Measurements from ENCODE around the gene TRPV6. TPM values are rescaled to one million over a fixed set of nuclear protein-coding genes. Genes with fewer than 3 reads are reported as not detected.
A peak's percentile ranks its signal among the peaks of the same experiment; 100 is the strongest.

TRPV6 gene
- total RNA-seq, 1 experiment from 2014 or later, result not detected

GRCh38 chr7:142853739-142854371 lies 31.7 kb downstream of the TRPV6 start:
- peak; percentile 67 for DNase-seq (ENCODE audit: low spot score)
- intact Hi-C loops (cut with micrococcal nuclease; ENCODE audit: unreplicated experiment), result loop anchor here (1.0 to 2.0 kb wide), 3 partner anchors 149 to 361 kb away; no protein-coding TSS in a partner anchor

DNA sequence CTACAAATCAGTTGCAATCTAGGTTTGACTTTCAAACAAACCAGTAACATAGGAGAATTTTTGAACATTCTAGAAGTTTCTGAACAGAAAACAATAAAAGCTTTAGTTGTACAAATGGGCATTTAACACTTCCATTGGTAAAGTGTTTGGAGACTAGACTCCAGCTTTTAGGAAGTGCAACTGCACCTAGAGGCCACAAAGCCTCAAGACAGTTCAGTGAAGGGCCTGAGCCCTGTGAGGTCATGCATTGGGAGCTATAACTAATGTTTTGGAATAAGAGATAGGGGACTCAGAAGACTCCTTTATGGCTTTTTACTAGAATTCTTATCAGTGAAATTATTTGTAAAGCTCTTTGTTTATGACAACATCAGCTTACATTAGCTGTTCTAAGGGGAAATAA lies 33.6 kb downstream of the TRPV6 start:
- H3K4me3 ChIP-seq (ENCODE audit: low read depth, low read length, poor library complexity, severe bottlenecking), result no peak overlapping the region
- ChIA-PET POLR2A (ENCODE audit: low non-redundant PET) (no interaction called here), CTCF (no interaction called here)
- no peak for DNase-seq (ENCODE audit: low spot score)
- H3K4me1 ChIP-seq (ENCODE audit: insufficient read depth, low read length, poor library complexity, severe bottlenecking), result peaks cover 9% of the 10 kb centered on the region
- no peak overlapping the region for H3K27ac ChIP-seq (ENCODE audit: low read depth, low read length, poor library complexity, severe bottlenecking)
- no peaks in the 10 kb centered on the region for H3K36me3 ChIP-seq (ENCODE audit: insufficient read depth, low read length, poor library complexity, severe bottlenecking)
- H3K9me3 ChIP-seq (ENCODE audit: low read depth, low read length, poor library complexity, severe bottlenecking), result no peaks in the 10 kb centered on the region
- TF ChIP-seq, protein P1, sequence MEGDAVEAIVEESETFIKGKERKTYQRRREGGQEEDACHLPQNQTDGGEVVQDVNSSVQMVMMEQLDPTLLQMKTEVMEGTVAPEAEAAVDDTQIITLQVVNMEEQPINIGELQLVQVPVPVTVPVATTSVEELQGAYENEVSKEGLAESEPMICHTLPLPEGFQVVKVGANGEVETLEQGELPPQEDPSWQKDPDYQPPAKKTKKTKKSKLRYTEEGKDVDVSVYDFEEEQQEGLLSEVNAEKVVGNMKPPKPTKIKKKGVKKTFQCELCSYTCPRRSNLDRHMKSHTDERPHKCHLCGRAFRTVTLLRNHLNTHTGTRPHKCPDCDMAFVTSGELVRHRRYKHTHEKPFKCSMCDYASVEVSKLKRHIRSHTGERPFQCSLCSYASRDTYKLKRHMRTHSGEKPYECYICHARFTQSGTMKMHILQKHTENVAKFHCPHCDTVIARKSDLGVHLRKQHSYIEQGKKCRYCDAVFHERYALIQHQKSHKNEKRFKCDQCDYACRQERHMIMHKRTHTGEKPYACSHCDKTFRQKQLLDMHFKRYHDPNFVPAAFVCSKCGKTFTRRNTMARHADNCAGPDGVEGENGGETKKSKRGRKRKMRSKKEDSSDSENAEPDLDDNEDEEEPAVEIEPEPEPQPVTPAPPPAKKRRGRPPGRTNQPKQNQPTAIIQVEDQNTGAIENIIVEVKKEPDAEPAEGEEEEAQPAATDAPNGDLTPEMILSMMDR (conservative IDR thresholded peaks at IDR 0.05; ENCODE audit: low read depth, low read length), result no peak
- TF ChIP-seq EZH2 (IDR thresholded peaks at IDR 0.05; ENCODE audit: borderline replicate concordance, low read depth, low read length, poor library complexity, severe bottlenecking), result no peak
- intact Hi-C loops (cut with micrococcal nuclease; ENCODE audit: unreplicated experiment), result no loop called here
- peaks cover 76% of the 10 kb centered on the region for H3K27me3 ChIP-seq (replicated peaks; ENCODE audit: insufficient read depth, low read depth, low read length, poor library complexity)
- BruUV-seq (replicated peaks), result no TSS peak

More at GRCh38 chr7:142853739-142854371, 31.7 kb downstream of the TRPV6 start:
- Histone ChIP-seq H3K27me3 (replicated peaks; ENCODE audit: insufficient read depth, low read depth, low read length, poor library complexity) (peaks cover 61% of the 10 kb centered on the region), H3K27ac (ENCODE audit: low read depth, low read length, poor library complexity, severe bottlenecking) (no peak overlapping the region), H3K4me3 (ENCODE audit: low read depth, low read length, poor library complexity, severe bottlenecking) (peak overlapping the region; percentile 50), H3K4me1 (ENCODE audit: insufficient read depth, low read length, poor library complexity, severe bottlenecking) (peaks cover 9% of the 10 kb centered on the region), H3K36me3 (ENCODE audit: insufficient read depth, low read length, poor library complexity, severe bottlenecking) (no peaks in the 10 kb centered on the region), H3K9me3 (ENCODE audit: low read depth, low read length, poor library complexity, severe bottlenecking) (no peaks in the 10 kb centered on the region)
- no peak for TF ChIP-seq EZH2 (IDR thresholded peaks at IDR 0.05; ENCODE audit: borderline replicate concordance, low read depth, low read length, poor library complexity, severe bottlenecking)
- TF ChIP-seq, protein P1 (conservative IDR thresholded peaks at IDR 0.05; ENCODE audit: low read depth, low read length), result peak; percentile 66
- ChIA-PET POLR2A (ENCODE audit: low non-redundant PET) (no interaction called here), CTCF (interaction anchor here (1.3 to 1.4 kb wide), 2 partner anchors 12 to 150 kb away, joined by 5 to 8 read pairs; no protein-coding TSS in a partner anchor)
- no TSS peak for BruUV-seq (replicated peaks)

- TF ChIP-seq EZH2 (IDR thresholded peaks at IDR 0.05; ENCODE audit: borderline replicate concordance, low read depth, low read length, poor library complexity, severe bottlenecking), result no peak
- TF ChIP-seq, protein P1 (conservative IDR thresholded peaks at IDR 0.05; ENCODE audit: low read depth, low read length), result no peak
- ChIA-PET CTCF (no interaction called here), POLR2A (ENCODE audit: low non-redundant PET) (no interaction called here)
- Histone ChIP-seq H3K27ac (ENCODE audit: low read depth, low read length, poor library complexity, severe bottlenecking) (no peak overlapping the region), H3K4me1 (ENCODE audit: insufficient read depth, low read length, poor library complexity, severe bottlenecking) (peaks cover 9% of the 10 kb centered on the region), H3K36me3 (ENCODE audit: insufficient read depth, low read length, poor library complexity, severe bottlenecking) (no peaks in the 10 kb centered on the region), H3K4me3 (ENCODE audit: low read depth, low read length, poor library complexity, severe bottlenecking) (no peak overlapping the region), H3K9me3 (ENCODE audit: low read depth, low read length, poor library complexity, severe bottlenecking) (no peaks in the 10 kb centered on the region), H3K27me3 (replicated peaks; ENCODE audit: insufficient read depth, low read depth, low read length, poor library complexity) (peaks cover 75% of the 10 kb centered on the region)
- no peak for DNase-seq (ENCODE audit: low spot score)
- no TSS peak for BruUV-seq (replicated peaks)
- intact Hi-C loops (cut with micrococcal nuclease; ENCODE audit: unreplicated experiment), result no loop called here
Observed at GRCh38 chr7:142851269-142851668, 34.3 kb downstream of the TRPV6 start.

Measured in A673 (cell line).